ENCODE data around the gene UNC5CL.

GRCh38 chr6:41036601-41037000 lies 2.4 kb downstream of the UNC5CL start:
- TF ChIP-seq EZH2phosphoT487 (IDR thresholded peaks at IDR 0.05; ENCODE audit: borderline replicate concordance): no peak
- TF ChIP-seq CTCF (conservative IDR thresholded peaks at IDR 0.05; ENCODE audit: low read length): no peak
